IgD-negative memory B cell (primary cell): ENCODE data around the gene CALY. TPM values are rescaled to one million over a fixed set of nuclear protein-coding genes. Genes with fewer than 3 reads are reported as not detected.

Experiments used
- H3K27ac Mint-ChIP-seq, 3 donors: one replicate each; pipeline ENCODE4 v1.8.0; 2020 to 2022; ENCODE audit warnings: mild to moderate bottlenecking in 3 of 3, mixed read lengths in 3 of 3, moderate library complexity in 1 of 3
- H3K27me3 Mint-ChIP-seq: one replicate; pipeline ENCODE4 v1.8.0; 2021; ENCODE audit warnings: mixed read lengths
- H3K36me3 Mint-ChIP-seq: one replicate; pipeline ENCODE4 v1.8.0; 2020; ENCODE audit warnings: mild to moderate bottlenecking, mixed read lengths
- H3K4me1 Mint-ChIP-seq, 3 donors: one replicate each; pipeline ENCODE4 v1.8.0; 2020 to 2022; ENCODE audit warnings: mixed read lengths in 3 of 3, mild to moderate bottlenecking in 1 of 3
- H3K4me3 Mint-ChIP-seq, 4 donors: one replicate each; pipeline ENCODE4 v1.8.0; 2020 to 2022; ENCODE audit warnings: mild to moderate bottlenecking in 4 of 4, mixed read lengths in 4 of 4, moderate library complexity in 3 of 4
- H3K9me3 Mint-ChIP-seq, 3 donors: one replicate each; pipeline ENCODE4 v1.8.0; 2020 to 2021; ENCODE audit warnings: mixed read lengths in 3 of 3, mild to moderate bottlenecking in 1 of 3
- polyA plus RNA-seq: library from polyadenylated mRNA; unstranded; fragments of 300-500 nt; fragmentation: Illumina TruSeq; gene quantifications from one replicate; pipeline ENCODE4 v1.2.3, GENCODE V29; 2021

CALY gene
- polyA plus RNA-seq, 1 donor from 2014 or later = not detected

- no peaks in the 10 kb centered on the region for H3K36me3 Mint-ChIP-seq
- no peaks in the 10 kb centered on the region for H3K9me3 Mint-ChIP-seq
- H3K4me3 Mint-ChIP-seq = peak overlapping the region; percentile 66 to 91 (median 78)
- peaks cover 6% of the 10 kb centered on the region for H3K27me3 Mint-ChIP-seq
- peak overlapping the region in 2 of 3 donors; percentile 33 to 71 for H3K27ac Mint-ChIP-seq
- H3K4me1 Mint-ChIP-seq = peaks cover 0 to 8% (median 2%) of the 10 kb centered on the region in 3 donors
Observed at GRCh38 chr10:133335246-133336117, 1.2 kb downstream of the CALY start.

GRCh38 chr10:133334503-133335245, 2.0 kb downstream of the CALY start:
- Mint-ChIP-seq H3K9me3 (no peaks in the 10 kb centered on the region), H3K27me3 (peaks cover 6% of the 10 kb centered on the region), H3K4me1 (peaks cover 2 to 11% (median 5%) of the 10 kb centered on the region in 3 donors), H3K27ac (peak overlapping the region in 2 of 3 donors; percentile 33 to 71), H3K4me3 (peak overlapping the region; percentile 60 to 91 (median 68)), H3K36me3 (no peaks in the 10 kb centered on the region)

- peak overlapping the region in 1 of 4 donors; percentile 87 for H3K4me3 Mint-ChIP-seq
- H3K27me3 Mint-ChIP-seq = peaks cover 14% of the 10 kb centered on the region
- H3K9me3 Mint-ChIP-seq = no peaks in the 10 kb centered on the region
- H3K4me1 Mint-ChIP-seq = peaks cover 4 to 17% (median 5%) of the 10 kb centered on the region in 3 donors
- H3K27ac Mint-ChIP-seq = peak overlapping the region in 2 of 3 donors; percentile 84 to 86
- H3K36me3 Mint-ChIP-seq = no peaks in the 10 kb centered on the region
Observed at GRCh38 chr10:133332936-133333699, 3.6 kb downstream of the CALY start.

GRCh38 chr10:133329491-133330202, 7.0 kb downstream of the CALY start:
- peaks cover 5 to 21% (median 11%) of the 10 kb centered on the region in 3 donors for H3K4me1 Mint-ChIP-seq
- H3K36me3 Mint-ChIP-seq = no peaks in the 10 kb centered on the region
- H3K27ac Mint-ChIP-seq = peak overlapping the region in 1 of 3 donors; percentile 72
- no peaks in the 10 kb centered on the region for H3K9me3 Mint-ChIP-seq
- H3K4me3 Mint-ChIP-seq = peak overlapping the region in 3 of 4 donors; percentile 41 to 58 (median 45)
- peaks cover 26% of the 10 kb centered on the region for H3K27me3 Mint-ChIP-seq

- Mint-ChIP-seq H3K9me3 (no peaks in the 10 kb centered on the region), H3K4me1 (peaks cover 5 to 21% (median 11%) of the 10 kb centered on the region in 3 donors), H3K36me3 (no peaks in the 10 kb centered on the region), H3K27me3 (peaks cover 26% of the 10 kb centered on the region), H3K4me3 (peak overlapping the region in 1 of 4 donors; percentile 58), H3K27ac (peak overlapping the region in 1 of 3 donors; percentile 72)
Observed at GRCh38 chr10:133328358-133329343, 8.0 kb downstream of the CALY start.

GRCh38 chr10:133327651-133328357, 8.9 kb downstream of the CALY start:
- H3K4me3 Mint-ChIP-seq = peak overlapping the region in 1 of 4 donors; percentile 27
- no peaks in the 10 kb centered on the region for H3K36me3 Mint-ChIP-seq
- no peak overlapping the region for H3K27ac Mint-ChIP-seq
- no peaks in the 10 kb centered on the region for H3K9me3 Mint-ChIP-seq
- H3K4me1 Mint-ChIP-seq = peaks cover 5 to 21% (median 11%) of the 10 kb centered on the region in 3 donors
- peaks cover 28% of the 10 kb centered on the region for H3K27me3 Mint-ChIP-seq

- Mint-ChIP-seq H3K4me1 (peaks cover 5 to 13% (median 11%) of the 10 kb centered on the region in 3 donors), H3K27ac (peak overlapping the region in 1 of 3 donors; percentile 32), H3K27me3 (peaks cover 28% of the 10 kb centered on the region), H3K4me3 (peak overlapping the region in 2 of 4 donors; percentile 18 to 26), H3K36me3 (no peaks in the 10 kb centered on the region), H3K9me3 (no peaks in the 10 kb centered on the region)
Observed at GRCh38 chr10:133326745-133327650, 9.7 kb downstream of the CALY start.

GRCh38 chr10:133326223-133326551, 10.5 kb downstream of the CALY start:
- Mint-ChIP-seq H3K36me3 (no peaks in the 10 kb centered on the region), H3K4me1 (peaks cover 5 to 13% (median 11%) of the 10 kb centered on the region in 3 donors), H3K27me3 (peaks cover 25% of the 10 kb centered on the region), H3K4me3 (peak overlapping the region; percentile 8 to 52 (median 36)), H3K9me3 (no peaks in the 10 kb centered on the region), H3K27ac (peak overlapping the region in 1 of 3 donors; percentile 39)

GRCh38 chr10:133325440-133326222, 11.1 kb downstream of the CALY start:
- H3K9me3 Mint-ChIP-seq = no peaks in the 10 kb centered on the region
- H3K27me3 Mint-ChIP-seq = peaks cover 25% of the 10 kb centered on the region
- H3K27ac Mint-ChIP-seq = no peak overlapping the region
- H3K4me1 Mint-ChIP-seq = peaks cover 5 to 13% (median 11%) of the 10 kb centered on the region in 3 donors
- no peaks in the 10 kb centered on the region for H3K36me3 Mint-ChIP-seq
- peak overlapping the region in 3 of 4 donors; percentile 70 to 90 (median 88) for H3K4me3 Mint-ChIP-seq

GRCh38 chr10:133324857-133325260, 11.8 kb downstream of the CALY start:
- H3K4me3 Mint-ChIP-seq = peak overlapping the region in 2 of 4 donors; percentile 33 to 47
- peaks cover 3 to 12% (median 9%) of the 10 kb centered on the region in 3 donors for H3K4me1 Mint-ChIP-seq
- no peak overlapping the region for H3K27ac Mint-ChIP-seq
- peaks cover 28% of the 10 kb centered on the region for H3K27me3 Mint-ChIP-seq
- H3K36me3 Mint-ChIP-seq = no peaks in the 10 kb centered on the region
- H3K9me3 Mint-ChIP-seq = peaks cover 0 to 4% (median 4%) of the 10 kb centered on the region in 3 donors

GRCh38 chr10:133324198-133324792, 12.4 kb downstream of the CALY start:
- no peak overlapping the region for H3K27ac Mint-ChIP-seq
- peaks cover 5 to 10% (median 6%) of the 10 kb centered on the region in 3 donors for H3K4me1 Mint-ChIP-seq
- peaks cover 24% of the 10 kb centered on the region for H3K27me3 Mint-ChIP-seq
- H3K4me3 Mint-ChIP-seq = no peak overlapping the region
- H3K36me3 Mint-ChIP-seq = no peaks in the 10 kb centered on the region
- peaks cover 0 to 4% (median 4%) of the 10 kb centered on the region in 3 donors for H3K9me3 Mint-ChIP-seq
